WERI-Rb-1 (cell line): ENCODE data around the gene ANXA1.
A peak's percentile ranks its signal among the peaks of the same experiment; 100 is the strongest.

ENCODE experiments used
- DNase-seq: peaks from one replicate; pipeline ENCODE4 v3.0.0-alpha.2; 2020
- H3K27ac ChIP-seq: fragments of 250-450 bp; sonication (Bioruptor Pico); 2 replicates; pipeline ENCODE4 v1.5.1; 2020; ENCODE audit warnings: mild to moderate bottlenecking, moderate library complexity
- H3K27me3 ChIP-seq: fragments of 250-450 bp; sonication (Bioruptor Pico); 2 replicates; pipeline ENCODE4 v1.5.1; 2021; ENCODE audit warnings: mild to moderate bottlenecking, low read depth, moderate library complexity; ENCODE audit not compliant: insufficient read depth, severe bottlenecking
- H3K36me3 ChIP-seq: fragments of 250-450 bp; sonication (Bioruptor Pico); 2 replicates; pipeline ENCODE4 v1.5.1; 2020; ENCODE audit warnings: mild to moderate bottlenecking, moderate library complexity
- H3K4me3 ChIP-seq: 2 replicates; pipeline ENCODE4 v1.5.1; 2011; ENCODE audit warnings: low read depth, mild to moderate bottlenecking, control low read depth, low read length
- H3K9me3 ChIP-seq: fragments of 250-450 bp; sonication (Bioruptor Pico); 2 replicates; pipeline ENCODE4 v1.5.1; 2021; ENCODE audit warnings: mild to moderate bottlenecking, moderate library complexity; ENCODE audit not compliant: severe bottlenecking
- CTCF ChIP-seq: IDR thresholded peaks from 2 replicates; pipeline ENCODE4 v1.5.1; 2011; ENCODE audit warnings: low read depth, mild to moderate bottlenecking, control low read depth, inconsistent platforms, low read length

The ANXA1 gene

GRCh38 chr9:73200694-73201452 lies 49.2 kb downstream of the ANXA1 start:
- DNase-seq = peak; percentile 74
- no peak for TF ChIP-seq CTCF
- Histone ChIP-seq H3K27ac (peak overlapping the region; percentile 91), H3K27me3 (no peaks in the 10 kb centered on the region), H3K9me3 (no peaks in the 10 kb centered on the region), H3K4me3 (peak overlapping the region; percentile 44), H3K36me3 (no peaks in the 10 kb centered on the region)

GRCh38 chr9:73202980-73203379 lies 51.3 kb downstream of the ANXA1 start:
- TF ChIP-seq CTCF = no peak
- H3K36me3 ChIP-seq = no peaks in the 10 kb centered on the region
- H3K27ac ChIP-seq = no peak overlapping the region
- no peak overlapping the region for H3K4me3 ChIP-seq
- H3K27me3 ChIP-seq = no peaks in the 10 kb centered on the region
- DNase-seq = no peak
- H3K9me3 ChIP-seq = no peaks in the 10 kb centered on the region

GRCh38 chr9:73204936-73205335 lies 53.3 kb downstream of the ANXA1 start:
- TF ChIP-seq CTCF = no peak
- H3K4me3 ChIP-seq = no peak overlapping the region
- no peak for DNase-seq
- H3K27ac ChIP-seq = no peak overlapping the region
- no peaks in the 10 kb centered on the region for H3K36me3 ChIP-seq
- no peaks in the 10 kb centered on the region for H3K27me3 ChIP-seq
- no peaks in the 10 kb centered on the region for H3K9me3 ChIP-seq

GRCh38 chr9:73206851-73207250 lies 55.2 kb downstream of the ANXA1 start:
- Histone ChIP-seq H3K27ac (no peak overlapping the region), H3K9me3 (no peaks in the 10 kb centered on the region), H3K36me3 (no peaks in the 10 kb centered on the region), H3K27me3 (no peaks in the 10 kb centered on the region), H3K4me3 (no peak overlapping the region)
- no peak for TF ChIP-seq CTCF
- no peak for DNase-seq

GRCh38 chr9:73210886-73211666 lies 59.4 kb downstream of the ANXA1 start:
- TF ChIP-seq CTCF = no peak
- Histone ChIP-seq H3K4me3 (no peak overlapping the region), H3K9me3 (no peaks in the 10 kb centered on the region), H3K27ac (no peak overlapping the region), H3K27me3 (no peaks in the 10 kb centered on the region), H3K36me3 (no peaks in the 10 kb centered on the region)
- no peak for DNase-seq
